Measurements from ENCODE around the gene SLC35F2.

DNA sequence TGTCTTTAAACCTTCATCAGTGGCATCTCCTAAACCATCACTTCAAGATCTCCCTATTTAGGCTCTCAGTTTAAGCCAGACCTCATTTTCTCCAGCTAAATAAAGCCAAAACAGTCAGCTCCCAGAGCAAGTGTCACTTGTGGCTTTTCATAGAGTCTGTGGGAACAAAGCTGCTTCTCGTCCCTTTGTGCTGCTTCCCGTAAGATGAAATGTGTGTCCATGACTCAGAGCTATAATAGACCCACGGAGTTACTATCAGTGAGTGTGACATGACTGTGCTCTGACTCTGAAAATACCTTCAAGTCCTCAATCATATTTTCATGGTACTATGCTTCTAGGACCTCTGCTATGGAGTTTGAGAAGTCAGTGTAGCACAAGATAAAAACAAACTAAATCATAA, 89.4 kb downstream of the SLC35F2 start:
- TF ChIP-seq, protein P1, sequence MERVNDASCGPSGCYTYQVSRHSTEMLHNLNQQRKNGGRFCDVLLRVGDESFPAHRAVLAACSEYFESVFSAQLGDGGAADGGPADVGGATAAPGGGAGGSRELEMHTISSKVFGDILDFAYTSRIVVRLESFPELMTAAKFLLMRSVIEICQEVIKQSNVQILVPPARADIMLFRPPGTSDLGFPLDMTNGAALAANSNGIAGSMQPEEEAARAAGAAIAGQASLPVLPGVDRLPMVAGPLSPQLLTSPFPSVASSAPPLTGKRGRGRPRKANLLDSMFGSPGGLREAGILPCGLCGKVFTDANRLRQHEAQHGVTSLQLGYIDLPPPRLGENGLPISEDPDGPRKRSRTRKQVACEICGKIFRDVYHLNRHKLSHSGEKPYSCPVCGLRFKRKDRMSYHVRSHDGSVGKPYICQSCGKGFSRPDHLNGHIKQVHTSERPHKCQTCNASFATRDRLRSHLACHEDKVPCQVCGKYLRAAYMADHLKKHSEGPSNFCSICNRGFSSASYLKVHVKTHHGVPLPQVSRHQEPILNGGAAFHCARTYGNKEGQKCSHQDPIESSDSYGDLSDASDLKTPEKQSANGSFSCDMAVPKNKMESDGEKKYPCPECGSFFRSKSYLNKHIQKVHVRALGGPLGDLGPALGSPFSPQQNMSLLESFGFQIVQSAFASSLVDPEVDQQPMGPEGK (CRISPR knock-in tag; IDR thresholded peaks at IDR 0.05; ENCODE audit: borderline replicate concordance): no peak
- TF ChIP-seq TOX (CRISPR knock-in tag; IDR thresholded peaks at IDR 0.05; ENCODE audit: borderline replicate concordance): no peak
- TF ChIP-seq SNAI2 (CRISPR knock-in tag; IDR thresholded peaks at IDR 0.05): no peak
- TF ChIP-seq ARNTL (CRISPR knock-in tag; IDR thresholded peaks at IDR 0.05; ENCODE audit: borderline replicate concordance, low read depth): no peak
- no peak for TF ChIP-seq ZFP30 (CRISPR knock-in tag; IDR thresholded peaks at IDR 0.05)
- TF ChIP-seq ESRRG (CRISPR knock-in tag; IDR thresholded peaks at IDR 0.05): no peak
- TF ChIP-seq, protein P2, sequence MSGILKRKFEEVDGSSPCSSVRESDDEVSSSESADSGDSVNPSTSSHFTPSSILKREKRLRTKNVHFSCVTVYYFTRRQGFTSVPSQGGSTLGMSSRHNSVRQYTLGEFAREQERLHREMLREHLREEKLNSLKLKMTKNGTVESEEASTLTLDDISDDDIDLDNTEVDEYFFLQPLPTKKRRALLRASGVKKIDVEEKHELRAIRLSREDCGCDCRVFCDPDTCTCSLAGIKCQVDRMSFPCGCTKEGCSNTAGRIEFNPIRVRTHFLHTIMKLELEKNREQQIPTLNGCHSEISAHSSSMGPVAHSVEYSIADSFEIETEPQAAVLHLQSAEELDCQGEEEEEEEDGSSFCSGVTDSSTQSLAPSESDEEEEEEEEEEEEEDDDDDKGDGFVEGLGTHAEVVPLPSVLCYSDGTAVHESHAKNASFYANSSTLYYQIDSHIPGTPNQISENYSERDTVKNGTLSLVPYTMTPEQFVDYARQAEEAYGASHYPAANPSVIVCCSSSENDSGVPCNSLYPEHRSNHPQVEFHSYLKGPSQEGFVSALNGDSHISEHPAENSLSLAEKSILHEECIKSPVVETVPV (CRISPR knock-in tag; IDR thresholded peaks at IDR 0.05): no peak
- no peak for TF ChIP-seq GLIS3 (CRISPR knock-in tag; IDR thresholded peaks at IDR 0.05)
- no peak for TF ChIP-seq RARB (CRISPR knock-in tag; IDR thresholded peaks at IDR 0.05)
- no peak for TF ChIP-seq ZFP3 (CRISPR knock-in tag; IDR thresholded peaks at IDR 0.05)
- TF ChIP-seq, protein P3, sequence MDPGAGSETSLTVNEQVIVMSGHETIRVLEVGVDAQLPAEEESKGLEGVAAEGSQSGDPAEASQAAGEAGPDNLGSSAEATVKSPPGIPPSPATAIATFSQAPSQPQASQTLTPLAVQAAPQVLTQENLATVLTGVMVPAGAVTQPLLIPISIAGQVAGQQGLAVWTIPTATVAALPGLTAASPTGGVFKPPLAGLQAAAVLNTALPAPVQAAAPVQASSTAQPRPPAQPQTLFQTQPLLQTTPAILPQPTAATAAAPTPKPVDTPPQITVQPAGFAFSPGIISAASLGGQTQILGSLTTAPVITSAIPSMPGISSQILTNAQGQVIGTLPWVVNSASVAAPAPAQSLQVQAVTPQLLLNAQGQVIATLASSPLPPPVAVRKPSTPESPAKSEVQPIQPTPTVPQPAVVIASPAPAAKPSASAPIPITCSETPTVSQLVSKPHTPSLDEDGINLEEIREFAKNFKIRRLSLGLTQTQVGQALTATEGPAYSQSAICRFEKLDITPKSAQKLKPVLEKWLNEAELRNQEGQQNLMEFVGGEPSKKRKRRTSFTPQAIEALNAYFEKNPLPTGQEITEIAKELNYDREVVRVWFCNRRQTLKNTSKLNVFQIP (CRISPR knock-in tag; IDR thresholded peaks at IDR 0.05; ENCODE audit: borderline replicate concordance, low read depth): no peak
- TF ChIP-seq, protein P4, sequence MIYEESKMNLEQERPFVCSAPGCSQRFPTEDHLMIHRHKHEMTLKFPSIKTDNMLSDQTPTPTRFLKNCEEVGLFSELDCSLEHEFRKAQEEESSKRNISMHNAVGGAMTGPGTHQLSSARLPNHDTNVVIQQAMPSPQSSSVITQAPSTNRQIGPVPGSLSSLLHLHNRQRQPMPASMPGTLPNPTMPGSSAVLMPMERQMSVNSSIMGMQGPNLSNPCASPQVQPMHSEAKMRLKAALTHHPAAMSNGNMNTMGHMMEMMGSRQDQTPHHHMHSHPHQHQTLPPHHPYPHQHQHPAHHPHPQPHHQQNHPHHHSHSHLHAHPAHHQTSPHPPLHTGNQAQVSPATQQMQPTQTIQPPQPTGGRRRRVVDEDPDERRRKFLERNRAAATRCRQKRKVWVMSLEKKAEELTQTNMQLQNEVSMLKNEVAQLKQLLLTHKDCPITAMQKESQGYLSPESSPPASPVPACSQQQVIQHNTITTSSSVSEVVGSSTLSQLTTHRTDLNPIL (CRISPR knock-in tag; IDR thresholded peaks at IDR 0.05; ENCODE audit: low read depth): no peak
- no peak for TF ChIP-seq ZC3H10 (CRISPR knock-in tag; IDR thresholded peaks at IDR 0.05)

Data from SK-N-SH treated with all-trans-retinoic acid at 6 μM for 48 hours (cell line).